Suprapubic skin (tissue), 4 donors: ENCODE results near the gene HOXB3.

Experiments
- EP300 ChIP-seq: sonication (generic); formaldehyde crosslinking; IDR thresholded peaks from one replicate; pipeline ENCODE4 v1.6.1; 2017; ENCODE audit warnings: antibody characterized with exemption
- POLR2A ChIP-seq, 2 donors: fragments of 450-650 bp; IDR thresholded peaks; one replicate each; pipeline ENCODE4 v1.6.1; 2017; ENCODE audit warnings: antibody characterized with exemption in 2 of 2, mild to moderate bottlenecking in 2 of 2, moderate library complexity in 2 of 2
- POLR2AphosphoS5 ChIP-seq, 3 donors: sonication (generic); formaldehyde crosslinking; IDR thresholded peaks; one replicate each; pipeline ENCODE4 v1.6.1; 2017; ENCODE audit warnings: antibody characterized with exemption in 3 of 3
- TF ChIP-seq, protein P1 (sequence below), 2 donors: fragments of 200-600 bp in 1 of 2; fragments of 450-650 bp in 1 of 2; sonication (generic) in 1 of 2; IDR thresholded peaks; one replicate each; pipeline ENCODE4 v1.5.1; 2016 to 2019; ENCODE audit warnings: antibody characterized with exemption in 2 of 2, mild to moderate bottlenecking in 1 of 2, moderate library complexity in 1 of 2

DNA sequence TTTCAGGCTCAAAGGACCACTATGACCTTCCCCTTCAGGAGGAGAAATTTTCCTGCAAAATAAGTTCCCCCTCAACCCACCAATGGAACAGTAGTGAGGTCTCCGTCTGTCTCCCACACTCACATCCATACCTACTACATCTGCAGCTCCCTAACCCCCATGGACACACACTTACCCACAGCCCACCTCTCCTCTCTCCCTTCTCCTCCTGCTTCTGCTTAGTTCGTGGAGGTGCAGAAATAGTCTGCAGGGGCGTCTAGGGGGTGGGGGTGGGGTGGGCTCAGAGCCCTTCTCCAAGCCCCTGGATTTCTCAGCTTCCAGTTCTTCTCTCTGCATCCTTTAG is 20.8 kb downstream of the HOXB3 start:
- TF ChIP-seq, protein P1, sequence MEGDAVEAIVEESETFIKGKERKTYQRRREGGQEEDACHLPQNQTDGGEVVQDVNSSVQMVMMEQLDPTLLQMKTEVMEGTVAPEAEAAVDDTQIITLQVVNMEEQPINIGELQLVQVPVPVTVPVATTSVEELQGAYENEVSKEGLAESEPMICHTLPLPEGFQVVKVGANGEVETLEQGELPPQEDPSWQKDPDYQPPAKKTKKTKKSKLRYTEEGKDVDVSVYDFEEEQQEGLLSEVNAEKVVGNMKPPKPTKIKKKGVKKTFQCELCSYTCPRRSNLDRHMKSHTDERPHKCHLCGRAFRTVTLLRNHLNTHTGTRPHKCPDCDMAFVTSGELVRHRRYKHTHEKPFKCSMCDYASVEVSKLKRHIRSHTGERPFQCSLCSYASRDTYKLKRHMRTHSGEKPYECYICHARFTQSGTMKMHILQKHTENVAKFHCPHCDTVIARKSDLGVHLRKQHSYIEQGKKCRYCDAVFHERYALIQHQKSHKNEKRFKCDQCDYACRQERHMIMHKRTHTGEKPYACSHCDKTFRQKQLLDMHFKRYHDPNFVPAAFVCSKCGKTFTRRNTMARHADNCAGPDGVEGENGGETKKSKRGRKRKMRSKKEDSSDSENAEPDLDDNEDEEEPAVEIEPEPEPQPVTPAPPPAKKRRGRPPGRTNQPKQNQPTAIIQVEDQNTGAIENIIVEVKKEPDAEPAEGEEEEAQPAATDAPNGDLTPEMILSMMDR (IDR thresholded peaks at IDR 0.05): no peak
- no peak for TF ChIP-seq POLR2A (IDR thresholded peaks at IDR 0.05)
- TF ChIP-seq EP300: no peak
- TF ChIP-seq POLR2AphosphoS5 (IDR thresholded peaks at IDR 0.05): no peak
